ENCODE measurements around the gene CAMK4.

Gene CAMK4

DNA sequence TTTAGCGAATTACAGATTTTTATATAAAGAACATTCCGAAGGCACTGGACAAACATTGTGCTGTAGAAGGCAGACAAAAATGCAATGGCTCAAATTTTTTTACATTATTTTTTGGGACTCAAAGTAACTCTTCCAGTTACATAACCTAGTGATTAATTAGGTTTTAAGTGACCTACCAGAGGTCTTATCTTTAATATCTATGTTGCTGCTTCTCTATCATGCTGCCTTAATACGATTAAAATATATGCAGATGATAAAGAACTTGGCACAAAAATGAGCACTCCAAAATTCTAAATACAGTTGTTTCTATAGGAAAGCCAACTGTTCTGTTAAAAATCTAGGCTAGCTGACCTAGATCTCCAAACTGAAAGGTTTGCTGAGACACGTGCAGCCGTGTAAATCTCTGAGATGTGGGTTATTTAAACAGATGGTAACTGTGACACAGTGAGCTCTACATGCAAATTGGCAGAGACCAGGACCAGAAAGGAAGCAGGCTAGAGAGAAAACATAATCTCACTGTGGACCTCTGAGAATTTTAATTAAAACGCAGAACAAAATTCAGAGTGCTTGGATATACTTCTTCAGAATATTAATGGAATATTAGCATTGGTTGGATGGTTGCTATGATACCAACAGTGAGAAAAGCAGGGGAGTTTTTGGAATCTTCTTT is 56.2 kb downstream of the CAMK4 start:
- Histone ChIP-seq H3K4me3 (ENCODE audit: low read depth, low read length) (no peak overlapping the region), H3K27me3 (no peaks in the 10 kb centered on the region), H3K36me3 (peaks cover 3% of the 10 kb centered on the region; the same call in 1 of the 2 replicates), H3K4me1 (peaks cover 31% of the 10 kb centered on the region), H3K9me3 (no peaks in the 10 kb centered on the region)
- no peak for DNase-seq
- TF ChIP-seq, protein P1, sequence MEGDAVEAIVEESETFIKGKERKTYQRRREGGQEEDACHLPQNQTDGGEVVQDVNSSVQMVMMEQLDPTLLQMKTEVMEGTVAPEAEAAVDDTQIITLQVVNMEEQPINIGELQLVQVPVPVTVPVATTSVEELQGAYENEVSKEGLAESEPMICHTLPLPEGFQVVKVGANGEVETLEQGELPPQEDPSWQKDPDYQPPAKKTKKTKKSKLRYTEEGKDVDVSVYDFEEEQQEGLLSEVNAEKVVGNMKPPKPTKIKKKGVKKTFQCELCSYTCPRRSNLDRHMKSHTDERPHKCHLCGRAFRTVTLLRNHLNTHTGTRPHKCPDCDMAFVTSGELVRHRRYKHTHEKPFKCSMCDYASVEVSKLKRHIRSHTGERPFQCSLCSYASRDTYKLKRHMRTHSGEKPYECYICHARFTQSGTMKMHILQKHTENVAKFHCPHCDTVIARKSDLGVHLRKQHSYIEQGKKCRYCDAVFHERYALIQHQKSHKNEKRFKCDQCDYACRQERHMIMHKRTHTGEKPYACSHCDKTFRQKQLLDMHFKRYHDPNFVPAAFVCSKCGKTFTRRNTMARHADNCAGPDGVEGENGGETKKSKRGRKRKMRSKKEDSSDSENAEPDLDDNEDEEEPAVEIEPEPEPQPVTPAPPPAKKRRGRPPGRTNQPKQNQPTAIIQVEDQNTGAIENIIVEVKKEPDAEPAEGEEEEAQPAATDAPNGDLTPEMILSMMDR (IDR thresholded peaks at IDR 0.05; ENCODE audit: low read depth, low read length) = no peak

DNA sequence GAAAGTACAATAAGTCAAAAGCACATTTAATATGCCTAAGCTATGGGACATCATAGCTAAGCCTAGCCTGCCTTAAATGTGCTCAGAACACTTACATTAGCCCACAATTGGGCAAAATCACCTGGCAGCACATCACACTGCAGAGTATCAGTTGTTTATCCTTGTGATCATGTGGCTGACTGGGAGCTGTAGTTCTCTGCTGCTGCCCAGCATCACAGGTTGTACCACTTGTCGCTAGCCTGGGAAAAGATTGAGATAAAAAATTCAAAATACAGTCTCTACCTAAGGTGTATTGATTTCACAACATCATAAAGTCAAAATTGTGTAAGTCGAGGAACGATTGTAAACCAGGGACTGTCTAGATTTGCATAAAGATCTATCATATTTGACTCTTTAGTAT is 58.6 kb downstream of the CAMK4 start:
- no peaks in the 10 kb centered on the region for H3K27me3 ChIP-seq
- DNase-seq = no peak
- H3K4me1 ChIP-seq = peaks cover 33% of the 10 kb centered on the region

DNA sequence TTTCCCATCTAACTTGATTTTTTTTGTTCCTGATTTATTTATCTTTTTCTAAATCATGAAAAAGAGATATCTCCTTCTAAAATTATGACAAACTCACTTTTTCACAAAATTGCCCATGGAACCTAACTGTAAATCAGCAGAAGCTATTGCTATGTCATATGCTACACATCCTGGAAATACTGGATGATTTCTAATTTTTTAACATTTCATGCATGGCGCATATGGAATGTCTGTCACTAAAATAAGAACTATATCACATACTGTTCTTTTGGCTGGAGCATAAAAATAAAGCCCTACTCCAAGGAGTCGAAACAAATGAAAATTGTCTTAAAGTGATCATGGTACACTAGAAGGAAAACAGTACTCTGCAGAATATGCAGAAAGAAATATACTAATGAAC is 60.6 kb downstream of the CAMK4 start:
- H3K36me3 ChIP-seq = peaks cover 3% of the 10 kb centered on the region; the same call in 1 of the 2 replicates
- TF ChIP-seq, protein P1 (IDR thresholded peaks at IDR 0.05; ENCODE audit: low read depth, low read length) = no peak
- DNase-seq = no peak
- H3K4me3 ChIP-seq (ENCODE audit: low read depth, low read length) = no peak overlapping the region
- no peaks in the 10 kb centered on the region for H3K9me3 ChIP-seq
- H3K27me3 ChIP-seq = no peaks in the 10 kb centered on the region
- H3K4me1 ChIP-seq = peaks cover 31% of the 10 kb centered on the region

More for the DNA sequence above, 58.6 kb downstream of the CAMK4 start:
- Histone ChIP-seq H3K9me3 (no peaks in the 10 kb centered on the region), H3K36me3 (peaks cover 3% of the 10 kb centered on the region; the same call in 1 of the 2 replicates), H3K4me3 (ENCODE audit: low read depth, low read length) (no peak overlapping the region)
- TF ChIP-seq, protein P1 (IDR thresholded peaks at IDR 0.05; ENCODE audit: low read depth, low read length) = no peak

DNA sequence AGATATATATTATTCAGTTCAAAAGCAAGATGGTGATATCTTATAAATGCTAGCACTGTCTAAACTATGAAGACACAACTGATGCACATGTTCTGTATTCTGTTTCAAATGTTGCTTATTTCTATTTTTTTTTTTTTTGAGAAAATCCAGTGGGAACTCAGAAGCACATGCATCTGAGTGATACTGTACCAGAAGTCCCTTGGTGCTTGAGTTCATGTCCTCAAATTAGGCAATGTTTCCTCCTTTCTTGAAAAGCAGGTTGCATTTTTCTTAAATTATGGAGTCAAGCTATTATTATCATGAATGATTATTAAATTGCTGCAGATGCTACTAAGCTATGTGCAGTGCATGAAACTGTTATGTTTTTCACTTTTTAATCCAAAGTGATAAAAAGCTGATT is 70.4 kb downstream of the CAMK4 start:
- no peaks in the 10 kb centered on the region for H3K27me3 ChIP-seq
- peaks cover 5% of the 10 kb centered on the region; the same call in 1 of the 2 replicates for H3K9me3 ChIP-seq
- TF ChIP-seq, protein P1 (IDR thresholded peaks at IDR 0.05; ENCODE audit: low read depth, low read length) = no peak
- DNase-seq = no peak
- peaks cover 11% of the 10 kb centered on the region for H3K4me1 ChIP-seq
- no peak overlapping the region for H3K4me3 ChIP-seq (ENCODE audit: low read depth, low read length)
- peaks cover 12% of the 10 kb centered on the region for H3K36me3 ChIP-seq

DNA sequence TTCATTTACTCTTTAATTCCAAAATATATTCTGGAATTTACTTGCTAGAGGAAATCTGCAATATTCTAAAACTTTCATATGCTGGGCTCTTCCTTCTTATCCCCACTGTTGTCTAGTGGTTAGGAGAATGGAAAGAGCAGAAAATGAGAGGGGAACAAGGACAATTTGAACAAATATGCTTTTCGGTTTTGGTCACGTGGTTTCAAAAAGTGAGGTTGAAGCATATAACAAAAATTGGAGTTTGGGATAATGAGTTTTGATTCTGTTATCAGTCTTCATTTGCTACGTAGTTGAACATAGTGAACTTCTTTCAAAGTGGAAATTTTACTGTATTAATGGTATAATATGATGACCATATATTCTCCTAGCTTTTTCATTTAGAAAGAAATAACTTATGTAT is 71.5 kb downstream of the CAMK4 start:
- Histone ChIP-seq H3K4me3 (ENCODE audit: low read depth, low read length) (no peak overlapping the region), H3K4me1 (peaks cover 11% of the 10 kb centered on the region), H3K36me3 (peaks cover 12% of the 10 kb centered on the region), H3K9me3 (peaks cover 5% of the 10 kb centered on the region; the same call in 1 of the 2 replicates), H3K27me3 (no peaks in the 10 kb centered on the region)
- TF ChIP-seq, protein P1 (IDR thresholded peaks at IDR 0.05; ENCODE audit: low read depth, low read length) = no peak
- DNase-seq = no peak

DNA sequence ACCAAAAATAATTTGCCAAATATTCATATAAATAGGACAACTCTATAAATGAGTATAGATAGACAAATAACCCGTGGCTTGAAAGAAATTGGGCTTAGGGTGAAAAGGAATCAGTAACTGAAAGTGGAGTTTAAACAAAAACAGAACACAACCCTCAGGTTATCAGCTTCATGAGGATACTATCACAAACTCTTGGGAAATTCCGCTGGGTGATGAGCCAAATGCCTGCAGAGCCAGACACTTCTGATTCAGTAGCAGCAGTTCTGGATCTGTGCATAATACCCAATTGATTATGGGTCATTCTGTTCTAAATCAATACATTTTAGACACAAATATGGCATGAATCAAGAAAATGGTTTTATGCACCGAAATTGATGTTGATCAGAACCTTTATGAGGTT is 72.4 kb downstream of the CAMK4 start:
- Histone ChIP-seq H3K36me3 (peaks cover 15% of the 10 kb centered on the region), H3K9me3 (peaks cover 5% of the 10 kb centered on the region; the same call in 1 of the 2 replicates), H3K27me3 (no peaks in the 10 kb centered on the region), H3K4me1 (peaks cover 11% of the 10 kb centered on the region), H3K4me3 (ENCODE audit: low read depth, low read length) (no peak overlapping the region)
- DNase-seq = no peak
- TF ChIP-seq, protein P1 (IDR thresholded peaks at IDR 0.05; ENCODE audit: low read depth, low read length) = no peak

All from BE2C (cell line).